Posterior vena cava (tissue), 2 donors: Measurements from ENCODE around the gene SCEL. TPM values are rescaled to one million over a fixed set of nuclear protein-coding genes. Genes with fewer than 3 reads are reported as not detected.
"Not testable (repeated sequence)": the region's sequence is repeated elsewhere in the genome, so short reads cannot be mapped to it uniquely, and the experiment has no call there.

Experiments
- DNase-seq: peaks from one replicate; pipeline ENCODE4 v3.0.0-alpha.2; 2020; ENCODE audit warnings: low spot score
- intact Hi-C, 2 donors: fragments of 100-400 bp; cut with DNase I; formaldehyde crosslinking; loops; one replicate each; pipeline versions ENCODE4 v1.14.1 to v1.14.2; 2022 to 2023
- total RNA-seq, 2 donors: library from RNA; stranded (reverse); fragmentation: NEBNext Ultra II Directional; extraction: Animal tissue kit (Norgen Biotek cat#: 25700); gene quantifications; one replicate each; pipeline ENCODE4 v1.2.1, GENCODE V29; 2021
- donor health status: DM: yes; HTN: yes; CAD: no.
- donor health status: DM: yes; HTN: yes; CAD: no.

SCEL gene
- total RNA-seq, 2 donors from 2014 or later: not detected

DNA sequence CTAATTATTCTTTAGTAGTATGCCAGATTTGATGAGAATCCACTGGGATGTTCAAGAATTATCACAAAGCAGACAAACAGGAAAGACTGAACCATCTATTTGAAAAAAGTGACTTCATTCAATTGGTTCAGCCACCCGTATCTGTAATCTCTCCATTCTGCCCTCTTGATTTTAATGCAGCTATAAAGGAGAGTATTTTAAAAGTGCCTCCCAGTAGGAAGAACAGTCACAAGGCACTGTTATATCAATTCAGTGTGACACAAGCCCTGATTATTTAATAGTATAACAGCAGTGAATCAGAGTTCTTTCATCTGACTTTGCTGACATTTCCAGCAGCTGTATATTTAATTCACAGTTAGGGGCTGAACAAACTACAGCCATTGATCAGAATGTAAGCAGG is 84.6 kb downstream of the SCEL start:
- intact Hi-C loops: no loop called here
- DNase-seq: no peak

GRCh38 chr13:77623806-77624205 is 88.3 kb downstream of the SCEL start:
- DNase-seq: no peak
- intact Hi-C loops: no loop called here

GRCh38 chr13:77628170-77628569 is 92.7 kb downstream of the SCEL start:
- intact Hi-C loops: no loop called here
- no peak for DNase-seq

- DNase-seq: no peak
- intact Hi-C loops: no loop called here
These were observed 102.1 kb downstream of the SCEL start for GRCh38 chr13:77637588-77637987.

- intact Hi-C loops: no loop called here
- DNase-seq: no peak
These were observed 114.9 kb downstream of the SCEL start for GRCh38 chr13:77650409-77650808.

- DNase-seq: no peak
These were observed 117.8 kb downstream of the SCEL start for GRCh38 chr13:77653301-77653700.

GRCh38 chr13:77660016-77660415 is 124.5 kb downstream of the SCEL start:
- intact Hi-C loops, DNase-seq: not testable (repeated sequence)

More at GRCh38 chr13:77653301-77653700, 117.8 kb downstream of the SCEL start:
- intact Hi-C loops: no loop called here

GRCh38 chr13:77660841-77661250 is 125.3 kb downstream of the SCEL start:
- intact Hi-C loops: no loop called here
- no peak for DNase-seq

GRCh38 chr13:77662301-77662700 is 126.8 kb downstream of the SCEL start:
- DNase-seq, intact Hi-C loops: not testable (repeated sequence)

DNA sequence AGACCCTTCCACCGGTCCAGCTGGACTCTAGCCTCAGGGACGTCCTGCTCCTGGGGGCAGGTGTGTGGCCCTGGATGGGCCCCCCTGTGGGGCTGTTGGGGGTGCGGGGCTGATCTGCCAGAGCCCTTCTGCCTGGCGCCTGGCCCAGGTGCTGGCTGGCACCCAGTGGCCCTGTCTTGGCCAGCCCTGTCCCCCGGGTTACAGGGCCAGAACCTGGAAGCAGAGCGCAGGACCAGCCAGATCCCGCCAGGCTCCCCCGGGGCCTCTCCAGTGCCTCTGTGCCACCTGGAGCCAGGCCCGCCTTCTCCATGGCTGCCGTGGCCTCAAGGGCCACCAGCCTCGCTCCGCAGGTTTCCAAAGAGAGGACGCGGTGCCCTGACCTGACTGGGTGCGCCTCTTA is 127.3 kb downstream of the SCEL start:
- DNase-seq, intact Hi-C loops: not testable (repeated sequence)

DNA sequence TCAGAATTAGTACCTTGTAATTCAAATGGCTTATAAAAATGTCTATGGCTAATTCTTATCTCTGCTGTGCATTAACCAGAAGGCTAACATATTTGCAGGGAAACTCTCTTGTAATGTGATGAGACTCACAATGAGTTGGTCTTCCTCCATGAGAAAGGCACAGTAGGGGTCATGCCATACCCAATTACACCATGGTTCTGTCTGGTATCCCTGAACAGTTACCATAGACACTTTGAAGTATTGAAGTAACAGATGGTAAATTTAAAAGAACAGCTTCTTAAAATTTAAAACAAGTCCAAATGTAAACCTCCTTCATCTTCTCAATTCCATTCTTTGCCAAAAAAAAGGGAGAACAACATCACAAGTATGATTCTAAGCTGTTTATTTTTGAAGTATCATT is 139.3 kb downstream of the SCEL start:
- DNase-seq: no peak

DNA sequence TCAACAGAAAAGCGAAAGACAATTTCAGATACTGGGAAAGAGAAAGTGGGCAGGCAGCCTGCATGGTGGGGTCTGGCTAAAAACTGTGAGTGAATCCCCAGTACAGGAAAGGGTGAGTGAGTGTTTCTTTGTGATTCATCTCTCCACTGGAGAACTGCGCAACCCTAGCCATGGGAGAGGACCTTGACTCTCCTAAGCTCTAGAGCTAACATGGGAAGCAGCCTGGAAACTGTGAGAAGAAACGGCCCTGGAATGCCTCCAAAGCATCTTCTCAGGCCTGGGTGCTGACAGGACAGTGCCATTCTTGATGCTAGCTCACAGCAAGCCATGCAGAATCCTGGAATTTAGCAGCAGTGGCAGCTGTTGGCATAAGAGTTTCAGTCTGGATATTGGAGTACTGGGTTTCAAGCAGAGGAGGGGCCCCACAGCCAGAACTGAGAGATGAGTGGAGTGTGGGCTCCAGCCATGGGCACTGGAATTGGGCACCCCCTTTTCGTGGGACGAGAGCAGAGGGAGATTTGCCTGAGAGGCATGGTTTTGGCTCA is 143.3 kb downstream of the SCEL start:
- no peak for DNase-seq
- intact Hi-C loops: no loop called here

More for the DNA sequence above, 139.3 kb downstream of the SCEL start:
- intact Hi-C loops: no loop called here

DNA sequence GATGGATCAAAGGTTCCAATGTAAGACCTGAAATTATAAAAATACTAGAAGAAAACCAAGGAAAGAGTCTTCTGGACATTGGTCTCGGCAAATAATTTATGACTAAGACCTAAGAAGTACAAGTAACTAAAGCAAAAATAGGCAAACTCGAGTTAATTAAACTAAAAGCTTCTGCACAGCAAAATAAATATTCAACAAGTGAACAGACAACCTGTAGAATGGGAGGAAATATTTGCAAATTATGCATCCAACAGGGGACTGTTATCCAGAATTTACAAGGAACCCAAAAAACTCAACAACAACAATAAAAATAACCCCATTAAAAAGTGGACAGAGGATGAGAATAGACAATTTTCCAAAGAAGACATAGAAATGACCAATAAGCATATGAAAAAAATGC is 152.3 kb downstream of the SCEL start:
- intact Hi-C loops: no loop called here
- no peak for DNase-seq

DNA sequence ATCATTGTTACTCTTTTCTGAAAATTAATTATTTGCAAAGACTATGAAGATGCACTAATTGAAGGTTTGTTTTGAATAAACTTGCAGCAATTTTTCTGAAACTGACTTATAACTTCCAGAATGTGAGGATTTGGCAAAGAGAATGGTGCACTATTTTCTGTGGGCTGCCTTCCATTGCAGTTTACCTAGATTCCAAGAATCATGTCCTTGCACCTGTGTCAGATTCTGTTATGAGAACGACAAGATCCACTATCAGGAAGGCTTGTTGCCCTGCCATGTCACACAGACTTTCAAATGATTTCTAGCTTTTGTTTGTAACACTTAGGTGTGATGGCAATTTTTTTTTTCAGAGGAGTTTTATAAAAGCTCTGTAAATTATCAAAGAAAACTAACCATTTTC is 156.4 kb downstream of the SCEL start:
- intact Hi-C loops: no loop called here
- DNase-seq: no peak

DNA sequence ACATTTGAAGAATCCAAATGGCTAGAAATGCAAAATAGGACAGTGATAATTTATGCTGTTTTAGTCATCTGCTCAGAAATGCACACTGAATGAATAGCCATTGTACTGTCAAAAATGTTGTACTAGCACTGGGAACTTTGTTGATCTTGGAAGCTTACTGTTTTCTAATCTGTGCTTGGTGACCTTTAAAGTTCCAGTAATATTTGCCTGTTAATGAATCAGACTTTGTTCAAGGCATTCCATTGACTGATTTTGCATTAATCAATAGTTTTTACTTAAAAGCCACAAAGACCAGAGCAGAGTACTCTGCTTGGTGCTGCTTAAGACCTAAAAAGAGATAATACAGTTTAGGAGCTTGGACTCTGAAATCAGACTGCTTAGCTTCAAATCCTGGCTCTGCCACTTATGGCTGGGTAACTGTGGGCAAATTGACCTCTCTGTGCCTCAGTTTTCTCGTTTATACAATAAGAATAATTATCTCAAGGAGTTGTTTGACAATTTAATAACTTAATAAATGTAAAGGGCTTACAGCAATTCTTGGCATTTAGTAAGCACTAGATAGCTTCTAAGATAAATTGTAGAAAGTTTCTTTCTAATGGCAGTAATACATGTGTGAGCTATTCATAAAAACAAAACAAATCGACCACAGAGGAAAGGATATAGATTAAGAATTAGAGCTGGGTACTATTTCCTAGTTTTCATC is 157.4 kb downstream of the SCEL start:
- DNase-seq: no peak
- intact Hi-C loops: no loop called here

- no peak for DNase-seq
- intact Hi-C loops: no loop called here
These were observed 158.0 kb downstream of the SCEL start for GRCh38 chr13:77693449-77693940.

Other genes with a start within 250 kb of the SCEL start
- 100 to 1,000 TPM; 153 to 188 TPM for gene MYCBP2, start 208.6 kb upstream of the SCEL start, total RNA-seq
- 10 to 100 TPM in 1 of 2 donors, 1 to 10 TPM in 1; 6.4 to 11.0 TPM for gene SLAIN1, start 162.0 kb downstream of the SCEL start, total RNA-seq